Measurements from ENCODE around the gene NENF. TPM values are rescaled to one million over a fixed set of nuclear protein-coding genes. Genes with fewer than 3 reads are reported as not detected.

NENF gene
- total RNA-seq, 1 donor from 2014 or later: 29.7 TPM

- peaks cover 8% of the 10 kb centered on the region for H3K27me3 Mint-ChIP-seq (ENCODE audit: insufficient read depth)
- DNase-seq (ENCODE audit: low spot score): no peak
Observed at GRCh38 chr1:212482637-212483441, 50.1 kb downstream of the NENF start.

DNA sequence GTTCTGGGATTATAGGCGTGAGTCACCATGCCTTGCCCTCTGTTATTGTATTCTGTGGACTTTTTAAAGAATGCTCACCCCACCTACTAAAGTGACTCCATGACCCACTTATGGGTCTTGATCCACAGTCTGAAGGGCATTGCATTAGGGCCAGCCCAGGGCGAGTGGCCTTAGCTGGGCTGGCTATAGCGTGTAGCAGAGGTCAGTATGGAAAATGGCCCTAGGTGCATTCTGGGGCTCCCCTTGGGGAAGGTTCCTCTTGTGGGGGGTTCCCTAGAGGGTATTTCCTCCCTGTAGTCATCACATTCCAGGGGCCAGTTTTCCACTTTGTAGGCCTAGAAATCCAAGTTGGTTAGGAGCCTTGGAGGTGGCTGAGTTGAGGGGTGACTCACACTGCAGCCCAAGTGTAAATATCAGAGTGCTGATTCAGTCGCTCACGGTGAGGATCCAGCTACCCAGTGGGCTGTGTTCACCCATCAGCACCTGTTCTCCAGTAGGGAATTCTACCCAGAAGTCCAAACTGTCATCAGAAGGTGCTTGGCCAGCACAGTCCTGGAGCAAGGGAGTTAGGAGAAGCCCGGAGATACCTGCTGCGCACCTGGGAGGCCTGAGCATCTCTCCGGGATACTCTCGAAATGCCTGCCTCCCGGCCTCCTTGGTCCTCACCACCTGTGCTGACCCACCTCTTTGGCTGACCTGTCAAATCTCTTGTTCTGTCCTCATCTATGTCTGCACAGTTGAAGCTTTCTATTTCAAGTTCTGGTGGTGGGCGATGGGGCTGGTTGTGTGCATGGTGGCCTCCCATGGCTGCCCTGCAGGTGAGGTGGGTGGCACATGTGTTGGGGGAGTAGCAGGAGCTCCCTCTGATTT is 52.2 kb downstream of the NENF start:
- DNase-seq (ENCODE audit: low spot score): no peak
- no peaks in the 10 kb centered on the region for H3K36me3 Mint-ChIP-seq (ENCODE audit: low read depth)
- no peak overlapping the region for H3K27ac Mint-ChIP-seq
- H3K4me3 Mint-ChIP-seq: no peak overlapping the region
- no peaks in the 10 kb centered on the region for H3K9me3 Mint-ChIP-seq
- peaks cover 8% of the 10 kb centered on the region for H3K27me3 Mint-ChIP-seq (ENCODE audit: insufficient read depth)
- H3K4me1 Mint-ChIP-seq (ENCODE audit: low read depth): peaks cover 12% of the 10 kb centered on the region
- intact Hi-C loops (cut with micrococcal nuclease): no loop called here

More at GRCh38 chr1:212482637-212483441, 50.1 kb downstream of the NENF start:
- intact Hi-C loops (cut with micrococcal nuclease): no loop called here
- Mint-ChIP-seq H3K36me3 (ENCODE audit: low read depth) (no peaks in the 10 kb centered on the region), H3K4me1 (ENCODE audit: low read depth) (peaks cover 4% of the 10 kb centered on the region), H3K4me3 (no peak overlapping the region), H3K27ac (no peak overlapping the region), H3K9me3 (no peaks in the 10 kb centered on the region)

DNA sequence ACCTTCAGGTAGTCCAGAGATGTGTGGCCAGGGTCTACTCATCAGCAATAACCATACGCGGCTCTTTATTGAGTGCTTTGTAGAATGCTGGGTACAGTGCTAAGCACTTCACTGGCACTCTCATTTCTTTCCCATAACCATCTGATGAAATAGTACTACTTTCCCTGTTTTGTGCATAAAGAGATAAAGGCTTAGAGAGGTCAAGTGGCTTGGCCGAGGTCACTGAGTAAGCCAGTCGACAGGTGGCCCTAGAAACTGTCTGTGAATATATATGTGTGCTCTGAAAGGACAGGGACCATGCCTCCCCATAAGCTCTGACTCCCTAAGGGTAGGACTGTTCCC is 52.8 kb downstream of the NENF start:
- DNase-seq (ENCODE audit: low spot score): no peak
- Mint-ChIP-seq H3K4me3 (no peak overlapping the region), H3K9me3 (no peaks in the 10 kb centered on the region), H3K27ac (no peak overlapping the region), H3K27me3 (ENCODE audit: insufficient read depth) (peaks cover 12% of the 10 kb centered on the region), H3K36me3 (ENCODE audit: low read depth) (no peaks in the 10 kb centered on the region), H3K4me1 (ENCODE audit: low read depth) (peaks cover 12% of the 10 kb centered on the region)
- intact Hi-C loops (cut with micrococcal nuclease): no loop called here

GRCh38 chr1:212485913-212486618 is 53.3 kb downstream of the NENF start:
- Mint-ChIP-seq H3K4me3 (no peak overlapping the region), H3K36me3 (ENCODE audit: low read depth) (no peaks in the 10 kb centered on the region), H3K27me3 (ENCODE audit: insufficient read depth) (peaks cover 12% of the 10 kb centered on the region), H3K27ac (no peak overlapping the region), H3K9me3 (no peaks in the 10 kb centered on the region), H3K4me1 (ENCODE audit: low read depth) (peaks cover 12% of the 10 kb centered on the region)
- intact Hi-C loops (cut with micrococcal nuclease): no loop called here
- DNase-seq (ENCODE audit: low spot score): no peak

DNA sequence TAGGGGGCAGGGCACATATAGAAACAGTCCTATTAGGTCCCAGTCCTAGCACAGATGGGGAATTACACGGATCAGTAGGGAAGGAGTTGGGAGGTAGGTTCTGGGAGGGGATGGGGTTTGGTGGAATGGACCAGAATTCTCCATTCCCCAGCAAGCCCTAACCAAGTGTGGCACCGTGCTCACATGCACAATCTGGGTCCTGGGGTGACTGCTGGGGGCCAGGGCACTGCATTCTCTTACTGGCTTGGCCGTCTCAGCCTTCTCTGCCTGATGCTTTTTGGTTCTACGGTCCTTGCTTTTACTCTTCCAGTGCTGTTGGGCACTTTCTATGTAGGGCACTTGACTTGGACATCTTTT is 53.9 kb downstream of the NENF start:
- Mint-ChIP-seq H3K4me3 (no peak overlapping the region), H3K27me3 (ENCODE audit: insufficient read depth) (peaks cover 8% of the 10 kb centered on the region), H3K36me3 (ENCODE audit: low read depth) (no peaks in the 10 kb centered on the region), H3K4me1 (ENCODE audit: low read depth) (peaks cover 12% of the 10 kb centered on the region), H3K27ac (no peak overlapping the region), H3K9me3 (no peaks in the 10 kb centered on the region)
- DNase-seq (ENCODE audit: low spot score): no peak
- intact Hi-C loops (cut with micrococcal nuclease): no loop called here

DNA sequence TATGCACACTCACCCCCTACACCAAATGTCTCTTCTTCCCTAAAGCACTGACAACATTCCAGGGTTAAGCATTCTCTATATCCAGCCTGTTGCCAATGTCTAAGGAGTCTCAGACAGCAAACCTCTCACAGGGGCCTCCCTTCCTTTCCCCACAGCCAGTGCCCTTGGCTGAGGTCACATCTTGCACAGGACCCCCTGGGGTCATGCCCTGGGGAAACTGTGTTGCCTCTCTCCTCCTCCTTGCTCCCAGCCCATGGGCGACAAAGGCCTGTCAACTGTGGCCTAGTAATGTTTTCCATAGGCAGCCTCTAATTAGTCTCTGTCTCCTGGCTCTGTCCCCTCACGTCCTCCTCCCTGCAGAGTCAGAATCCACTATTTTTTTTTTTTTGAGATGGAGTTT is 54.6 kb downstream of the NENF start:
- peaks cover 12% of the 10 kb centered on the region for H3K4me1 Mint-ChIP-seq (ENCODE audit: low read depth)
- peaks cover 5% of the 10 kb centered on the region for H3K27me3 Mint-ChIP-seq (ENCODE audit: insufficient read depth)
- intact Hi-C loops (cut with micrococcal nuclease): no loop called here
- H3K4me3 Mint-ChIP-seq: no peak overlapping the region
- DNase-seq (ENCODE audit: low spot score): no peak
- no peaks in the 10 kb centered on the region for H3K36me3 Mint-ChIP-seq (ENCODE audit: low read depth)
- H3K9me3 Mint-ChIP-seq: no peaks in the 10 kb centered on the region
- no peak overlapping the region for H3K27ac Mint-ChIP-seq

DNA sequence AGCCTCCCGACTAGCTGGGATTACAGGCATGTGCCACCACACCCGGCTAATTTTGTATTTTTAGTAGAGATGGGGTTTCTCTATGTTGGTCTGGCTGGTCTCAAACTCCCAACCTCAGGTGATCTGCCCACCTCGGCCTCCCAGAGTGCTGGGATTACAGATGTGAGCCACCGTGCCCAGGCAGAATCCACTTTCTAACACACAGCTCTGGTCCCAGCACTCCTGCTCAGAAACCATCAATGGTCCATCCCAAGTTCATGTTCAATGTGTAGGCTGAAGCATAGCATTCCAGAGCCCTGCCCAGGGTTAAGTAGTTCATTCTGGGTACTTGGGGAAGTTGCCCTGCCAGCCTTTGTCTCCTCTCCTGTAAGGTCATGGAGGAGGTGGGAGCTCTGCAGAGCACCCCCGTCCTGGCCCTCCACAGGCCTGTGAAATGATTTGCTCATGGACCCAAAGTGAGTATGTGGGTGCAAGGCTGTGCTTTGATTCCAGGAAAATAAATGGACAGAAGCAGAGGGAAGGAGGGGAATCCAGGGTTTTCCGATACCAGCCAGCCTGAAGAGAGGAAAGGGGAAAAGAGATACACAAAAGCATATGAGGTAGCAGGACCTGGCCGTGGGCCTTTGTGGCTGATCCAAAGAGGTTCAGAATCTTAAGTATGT is 55.2 kb downstream of the NENF start:
- DNase-seq (ENCODE audit: low spot score): no peak
- H3K27me3 Mint-ChIP-seq (ENCODE audit: insufficient read depth): peaks cover 5% of the 10 kb centered on the region
- no peaks in the 10 kb centered on the region for H3K9me3 Mint-ChIP-seq
- peaks cover 12% of the 10 kb centered on the region for H3K4me1 Mint-ChIP-seq (ENCODE audit: low read depth)
- H3K27ac Mint-ChIP-seq: no peak overlapping the region
- no peak overlapping the region for H3K4me3 Mint-ChIP-seq
- no peaks in the 10 kb centered on the region for H3K36me3 Mint-ChIP-seq (ENCODE audit: low read depth)
- intact Hi-C loops (cut with micrococcal nuclease): loop anchor here (2.0 kb wide), 1 partner anchor 79 kb away; no protein-coding TSS in a partner anchor

GRCh38 chr1:212488436-212489283 is 55.9 kb downstream of the NENF start:
- Mint-ChIP-seq H3K27ac (no peak overlapping the region), H3K27me3 (ENCODE audit: insufficient read depth) (peaks cover 7% of the 10 kb centered on the region), H3K4me3 (no peak overlapping the region), H3K4me1 (ENCODE audit: low read depth) (peaks cover 12% of the 10 kb centered on the region), H3K9me3 (no peaks in the 10 kb centered on the region), H3K36me3 (ENCODE audit: low read depth) (no peaks in the 10 kb centered on the region)
- intact Hi-C loops (cut with micrococcal nuclease): loop anchor here (2.0 kb wide), 1 partner anchor 78 kb away; no protein-coding TSS in a partner anchor
- DNase-seq (ENCODE audit: low spot score): peak; percentile 9

DNA sequence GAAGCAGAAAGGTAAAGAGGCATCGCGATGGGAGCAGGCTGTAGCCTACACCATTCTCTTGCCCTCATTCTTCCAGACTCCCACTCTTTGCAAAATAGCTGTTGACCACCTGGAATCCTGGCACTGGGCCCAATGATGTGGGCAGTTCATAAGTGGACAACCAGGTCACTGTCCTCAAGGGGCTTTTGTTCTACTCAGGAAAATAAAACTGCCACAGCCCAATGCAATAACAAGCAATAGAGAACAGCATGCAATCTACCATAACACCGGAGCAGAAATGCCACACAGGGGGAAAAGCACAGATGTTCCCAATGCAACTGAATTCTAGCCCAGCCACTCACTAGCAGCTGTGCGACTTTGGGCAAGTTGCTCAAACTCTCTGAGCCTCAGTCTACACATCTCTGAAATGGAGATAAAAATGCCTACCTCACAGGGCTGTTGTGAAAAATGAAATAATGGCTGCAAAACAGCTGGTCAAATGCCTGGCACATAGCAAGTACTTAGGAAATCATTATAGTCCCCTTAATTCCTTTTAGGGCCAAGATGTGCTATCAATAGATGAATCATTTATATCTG is 56.7 kb downstream of the NENF start:
- H3K4me3 Mint-ChIP-seq: no peak overlapping the region
- H3K27ac Mint-ChIP-seq: no peak overlapping the region
- H3K27me3 Mint-ChIP-seq (ENCODE audit: insufficient read depth): peaks cover 8% of the 10 kb centered on the region
- H3K4me1 Mint-ChIP-seq (ENCODE audit: low read depth): peaks cover 12% of the 10 kb centered on the region
- no peak for DNase-seq (ENCODE audit: low spot score)
- no peaks in the 10 kb centered on the region for H3K9me3 Mint-ChIP-seq
- no peaks in the 10 kb centered on the region for H3K36me3 Mint-ChIP-seq (ENCODE audit: low read depth)
- intact Hi-C loops (cut with micrococcal nuclease): loop anchor here (2.0 kb wide), 1 partner anchor 77 kb away; no protein-coding TSS in a partner anchor

DNA sequence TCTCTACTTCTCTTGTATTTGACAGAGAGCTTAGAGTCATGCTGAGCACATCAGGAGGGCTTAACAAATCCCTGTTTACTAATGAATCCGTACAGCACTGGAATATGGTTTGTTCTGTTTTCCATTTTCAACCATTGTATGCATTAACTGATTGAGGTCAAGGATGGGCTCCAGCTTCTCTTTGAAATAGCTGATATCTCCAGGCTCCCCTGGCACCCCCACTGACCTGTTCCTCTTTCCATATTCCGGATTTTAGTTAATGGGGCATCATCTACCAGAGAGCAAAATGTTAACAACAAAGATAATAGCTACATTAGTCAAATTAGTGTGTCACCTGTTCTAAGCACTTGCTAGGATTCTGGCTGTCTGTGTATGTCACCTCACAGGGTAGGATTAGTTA is 57.6 kb downstream of the NENF start:
- Mint-ChIP-seq H3K4me1 (ENCODE audit: low read depth) (peaks cover 12% of the 10 kb centered on the region), H3K4me3 (no peak overlapping the region), H3K9me3 (no peaks in the 10 kb centered on the region), H3K27me3 (ENCODE audit: insufficient read depth) (peaks cover 7% of the 10 kb centered on the region), H3K36me3 (ENCODE audit: low read depth) (no peaks in the 10 kb centered on the region), H3K27ac (no peak overlapping the region)
- intact Hi-C loops (cut with micrococcal nuclease): no loop called here
- DNase-seq (ENCODE audit: low spot score): no peak

DNA sequence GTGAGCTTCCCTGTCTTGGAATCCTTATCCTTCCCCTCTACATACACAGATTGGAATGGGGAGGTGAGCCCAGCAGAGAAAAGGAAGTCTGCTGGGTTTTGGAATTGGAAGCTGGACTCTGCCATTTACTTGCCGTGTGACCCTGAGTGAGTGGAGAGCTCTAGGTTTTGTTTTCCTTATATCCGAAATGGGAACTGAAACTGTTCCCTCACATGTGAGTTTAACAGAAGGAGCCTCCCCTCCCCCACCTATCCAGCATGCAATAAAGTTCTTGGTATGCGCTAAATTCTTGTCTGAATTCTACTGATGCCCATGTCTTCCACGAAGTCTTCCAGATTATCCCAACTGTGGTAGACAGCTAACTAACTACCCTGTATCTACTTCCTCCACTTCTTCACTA is 58.7 kb downstream of the NENF start:
- Mint-ChIP-seq H3K36me3 (ENCODE audit: low read depth) (no peaks in the 10 kb centered on the region), H3K27ac (peak overlapping the region; percentile 11), H3K4me3 (no peak overlapping the region), H3K27me3 (ENCODE audit: insufficient read depth) (peaks cover 12% of the 10 kb centered on the region), H3K4me1 (ENCODE audit: low read depth) (peaks cover 12% of the 10 kb centered on the region), H3K9me3 (no peaks in the 10 kb centered on the region)
- intact Hi-C loops (cut with micrococcal nuclease): no loop called here
- no peak for DNase-seq (ENCODE audit: low spot score)
